ENCODE measurements around the gene AKT3.
A peak's percentile ranks its signal among the peaks of the same experiment; 100 is the strongest.
"Not testable (repeated sequence)": the region's sequence is repeated elsewhere in the genome, so short reads cannot be mapped to it uniquely, and the experiment has no call there.

AKT3 gene

DNA sequence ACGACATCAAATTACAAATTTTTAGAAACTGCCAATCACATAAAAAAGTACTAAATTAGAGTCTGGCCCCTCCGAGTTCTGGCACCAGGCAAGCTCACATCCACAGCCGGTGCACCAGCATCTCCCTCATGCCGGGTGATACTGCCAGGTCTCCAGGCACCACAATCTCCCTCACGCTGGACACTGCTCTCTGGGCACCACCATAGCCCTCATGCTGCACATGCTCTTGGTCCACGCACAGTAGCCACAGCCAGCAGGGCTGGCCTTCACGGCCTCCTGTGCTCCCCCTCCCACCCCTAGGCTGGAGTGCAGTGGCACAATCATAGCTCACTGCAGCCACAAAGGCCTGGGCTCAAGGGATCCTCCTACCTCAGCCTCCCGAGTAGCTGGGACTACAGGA, 65.5 kb downstream of the AKT3 start:
- no peak for DNase-seq (ENCODE audit: low spot score)

DNA sequence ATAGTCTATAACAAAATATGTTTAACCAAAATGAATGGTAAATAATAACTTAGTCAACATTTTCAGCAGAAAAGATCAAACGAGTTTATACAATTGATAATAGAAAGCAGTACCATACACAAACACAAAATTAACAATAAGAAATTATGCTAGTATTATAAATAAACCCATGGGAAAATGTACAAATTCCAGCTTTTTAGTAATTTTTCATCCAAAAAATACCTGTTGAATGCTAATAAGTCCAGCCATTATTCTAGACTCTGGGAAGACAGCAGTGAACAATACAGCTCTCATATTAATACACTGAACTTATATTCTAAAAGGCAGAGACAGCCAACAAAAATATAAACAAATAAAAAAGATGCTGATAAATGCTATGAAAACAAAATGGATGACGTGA, 66.3 kb downstream of the AKT3 start:
- DNase-seq (ENCODE audit: low spot score): no peak

DNA sequence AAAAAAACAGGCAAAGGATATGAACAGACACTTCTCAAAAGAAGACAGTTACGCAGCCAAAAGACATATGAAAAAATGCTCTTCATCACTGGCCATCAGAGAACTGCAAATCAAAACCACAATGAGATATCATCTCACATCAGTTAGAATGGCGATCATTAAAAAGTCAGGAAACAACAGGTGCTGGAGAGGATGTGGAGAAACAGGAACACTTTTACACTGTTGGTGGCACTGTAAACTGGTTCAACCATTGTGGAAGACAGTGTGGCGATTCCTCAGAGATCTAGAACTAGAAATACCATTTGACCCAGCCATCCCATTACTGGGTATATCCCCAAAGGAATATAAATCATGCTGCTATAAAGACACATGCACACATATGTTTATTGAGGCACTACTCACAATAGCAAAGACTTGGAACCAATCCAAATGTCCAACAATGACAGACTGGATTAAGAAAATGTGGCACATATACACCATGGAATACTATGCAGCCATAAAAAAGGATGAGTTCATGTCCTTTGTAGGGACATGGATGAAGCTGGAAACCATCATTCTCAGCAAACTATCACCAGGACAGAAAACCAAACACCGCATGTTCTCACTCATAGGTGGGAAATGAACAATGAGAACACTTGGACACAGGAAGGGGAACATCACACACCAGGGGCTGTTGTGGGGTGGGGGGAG, 77.5 kb downstream of the AKT3 start:
- DNase-seq (ENCODE audit: low spot score): not testable (repeated sequence)

DNA sequence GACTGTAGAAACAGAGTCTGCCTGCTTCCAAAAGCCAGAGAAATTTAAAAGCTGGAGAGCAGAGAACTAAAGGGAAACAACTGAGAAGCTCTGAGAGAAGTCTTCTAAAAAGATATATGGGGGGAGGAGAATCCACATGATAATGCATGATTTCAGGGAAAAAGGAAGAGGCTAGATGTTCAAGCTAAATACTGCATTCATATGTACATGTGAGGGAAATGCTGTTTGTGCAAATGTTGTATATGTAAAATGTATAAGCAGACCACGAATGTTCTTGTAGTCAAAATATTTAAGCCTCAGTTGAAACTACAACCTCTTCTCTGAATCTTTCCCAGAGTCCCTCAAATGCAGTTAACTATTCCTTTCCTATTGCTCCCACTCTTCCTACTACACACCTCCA, 79.2 kb downstream of the AKT3 start:
- DNase-seq (ENCODE audit: low spot score): no peak

DNA sequence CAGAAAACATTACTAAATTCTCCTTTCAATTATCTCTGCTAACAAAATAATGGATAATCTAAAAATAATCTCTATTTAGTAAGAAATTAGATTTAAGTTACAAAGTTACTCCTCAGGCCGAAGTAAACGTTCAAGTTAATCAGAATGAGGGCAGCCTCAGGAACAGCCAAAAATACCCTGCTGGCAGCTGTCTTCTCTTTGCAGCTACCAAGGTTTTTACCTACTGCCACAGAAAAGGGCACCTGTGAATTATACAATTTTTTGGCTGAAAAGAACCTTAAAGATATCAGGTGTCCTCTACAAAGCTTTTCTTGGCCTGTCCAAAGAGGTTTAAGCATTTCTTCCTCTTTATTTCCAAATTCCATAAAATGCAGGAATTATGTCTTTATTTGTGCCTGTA, 84.4 kb downstream of the AKT3 start:
- no peak for DNase-seq (ENCODE audit: low spot score)

DNA sequence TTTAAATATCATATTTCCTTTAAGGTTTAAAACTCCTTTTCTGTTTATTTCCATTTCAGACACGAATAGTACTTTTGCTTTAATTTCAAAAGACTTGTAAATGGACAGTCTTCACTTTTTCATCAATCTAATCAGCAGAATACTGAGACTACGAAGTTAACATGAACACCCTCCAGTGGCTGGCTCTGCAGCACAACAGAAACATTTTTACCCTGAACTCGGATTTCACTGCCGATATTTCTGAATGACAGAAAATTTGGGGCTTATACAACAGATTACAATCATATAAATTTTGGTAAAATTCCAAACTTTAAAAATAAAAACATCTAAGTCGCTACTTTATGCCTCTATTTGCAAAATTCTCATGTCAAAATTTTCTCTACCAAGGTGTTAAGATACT, 86.2 kb downstream of the AKT3 start:
- no peak for DNase-seq (ENCODE audit: low spot score)

DNA sequence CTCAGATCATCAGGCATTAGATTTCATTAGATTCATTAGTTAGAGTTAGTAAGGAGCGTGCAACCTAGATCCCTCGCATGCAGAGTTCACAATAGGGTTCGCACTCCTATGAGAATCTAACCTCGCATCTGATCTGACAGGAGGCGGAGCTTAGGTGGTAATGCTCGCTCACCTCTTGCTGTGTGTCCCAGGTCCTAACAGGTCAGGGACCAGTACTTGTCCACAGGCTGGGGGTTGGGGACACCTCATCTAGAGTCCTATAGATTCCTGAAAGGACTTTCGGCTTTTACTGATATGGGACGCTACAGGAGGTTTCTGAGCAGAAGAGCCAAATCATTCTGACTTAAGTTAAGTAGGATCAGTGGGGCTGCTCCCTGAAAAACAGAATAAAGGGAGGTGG, 91.4 kb downstream of the AKT3 start:
- no peak for DNase-seq (ENCODE audit: low spot score)

DNA sequence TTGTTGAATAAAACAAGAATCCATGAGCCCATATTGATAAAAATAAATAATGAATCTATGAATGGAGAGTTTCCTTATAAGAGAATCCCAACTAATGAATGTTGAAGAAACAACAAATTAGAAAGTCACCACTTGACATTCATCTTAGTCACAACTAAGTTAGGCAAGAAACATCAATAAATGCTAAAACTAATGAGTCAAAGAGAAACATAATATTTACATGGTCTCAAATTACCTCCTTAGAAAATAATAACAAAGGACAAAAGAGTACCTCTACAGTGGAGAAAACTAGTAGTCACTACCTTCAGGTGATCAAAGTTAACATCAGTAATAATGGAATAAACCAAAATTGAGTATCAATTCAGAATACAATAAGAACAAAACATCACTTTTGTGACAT, 93.5 kb downstream of the AKT3 start:
- no peak for DNase-seq (ENCODE audit: low spot score)

DNA sequence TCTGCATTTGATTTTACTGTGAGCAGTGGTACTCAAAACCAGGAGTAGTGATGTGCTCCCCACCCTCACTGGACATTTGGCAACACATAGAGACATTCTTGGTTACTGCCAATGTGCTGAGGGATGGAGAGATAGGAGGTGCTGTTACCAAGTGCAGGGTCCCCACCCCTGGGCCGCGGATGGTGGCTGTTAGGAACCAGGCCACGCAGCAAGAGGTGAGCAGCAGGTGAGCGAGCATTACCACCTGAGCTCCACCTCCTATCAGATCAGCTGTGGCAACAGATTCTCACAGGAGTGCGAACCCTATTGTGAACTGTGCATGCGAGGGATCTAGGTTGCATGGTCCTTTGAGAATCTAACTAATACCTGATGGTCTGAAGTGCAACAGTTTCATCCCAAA, 95.7 kb downstream of the AKT3 start:
- DNase-seq (ENCODE audit: low spot score): no peak

DNA sequence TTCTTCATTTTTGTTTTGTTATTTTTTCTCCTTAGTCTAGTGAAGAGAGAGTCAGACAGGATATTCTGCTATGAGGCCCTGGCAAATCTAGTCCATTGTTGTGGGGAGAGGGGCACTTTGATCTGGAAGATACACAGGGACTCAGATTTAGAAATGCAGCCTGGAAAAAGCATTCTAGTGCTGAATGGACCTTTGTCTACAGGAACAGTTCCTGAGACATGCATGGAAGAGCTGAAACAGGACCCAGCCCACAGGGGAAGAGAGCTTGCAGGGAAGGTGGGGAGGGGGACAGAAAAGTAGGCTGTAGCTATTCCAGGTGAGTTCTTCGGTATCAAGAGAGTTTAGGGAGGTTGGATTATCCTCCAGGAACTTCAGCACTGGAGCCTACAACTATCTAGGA, 98.5 kb downstream of the AKT3 start:
- DNase-seq (ENCODE audit: low spot score): no peak

DNA sequence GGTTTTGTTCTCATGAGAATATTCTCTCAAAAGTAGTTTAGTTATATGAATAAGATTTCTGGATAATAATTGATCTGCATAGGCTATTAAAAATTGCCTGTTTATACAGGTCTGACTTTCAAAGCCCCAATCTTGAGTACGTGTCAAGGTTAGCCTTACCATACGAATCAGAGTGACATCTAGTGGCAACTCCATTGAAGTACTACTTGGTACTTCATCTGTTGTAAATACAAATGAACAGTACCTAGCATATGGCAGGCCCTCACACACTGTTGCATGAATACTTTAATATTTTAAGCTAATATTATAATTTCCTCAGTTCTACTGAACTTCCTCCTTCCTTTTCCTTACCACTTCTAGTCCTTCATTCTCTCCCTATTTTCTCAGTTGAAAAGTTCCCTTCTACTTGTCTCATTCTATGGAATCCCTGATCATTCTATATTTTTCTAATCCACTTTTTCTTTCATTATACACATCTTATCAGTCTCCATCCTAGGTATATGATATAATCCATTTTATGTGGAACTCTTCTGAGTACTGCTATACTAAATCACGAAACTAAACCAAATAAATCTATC, 101.2 kb downstream of the AKT3 start:
- DNase-seq (ENCODE audit: low spot score): peak; percentile 94

DNA sequence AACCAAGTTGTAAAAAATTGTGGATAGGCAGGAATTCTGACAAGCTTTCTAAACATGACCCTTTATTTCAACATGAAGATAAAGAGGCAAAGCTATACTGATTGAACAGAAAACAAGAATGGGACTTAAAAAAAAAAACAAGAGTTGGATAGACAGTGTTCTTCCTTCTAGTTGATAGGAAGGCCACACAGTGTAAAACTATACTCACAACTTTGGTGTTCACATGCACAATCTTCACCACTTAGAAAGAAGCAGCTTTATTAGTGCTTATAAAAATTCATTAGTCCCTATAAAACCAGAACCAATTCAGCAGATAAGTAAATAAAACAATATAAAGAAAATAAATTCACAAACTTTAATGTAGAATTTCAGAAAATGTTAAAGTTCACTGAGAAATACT, 101.8 kb downstream of the AKT3 start:
- DNase-seq (ENCODE audit: low spot score): no peak

DNA sequence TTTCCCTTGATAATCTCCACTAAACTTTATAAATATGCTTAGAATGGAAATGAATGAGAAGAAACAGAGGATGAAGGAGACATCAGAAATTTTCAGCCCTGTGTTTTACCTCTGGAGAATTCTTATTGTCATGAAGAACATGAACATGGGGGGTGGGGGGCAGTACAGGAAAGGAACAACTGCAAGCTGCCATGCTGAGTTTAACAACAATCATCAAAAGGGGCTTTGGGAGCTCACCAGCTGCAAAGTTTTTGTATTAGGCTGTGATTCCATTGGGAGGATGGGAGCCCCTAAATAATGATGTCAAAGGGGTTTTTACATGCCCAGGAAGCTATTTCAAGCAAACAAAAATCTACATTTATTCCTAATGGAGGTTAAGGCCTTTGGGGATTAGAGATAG, 103.3 kb downstream of the AKT3 start:
- DNase-seq (ENCODE audit: low spot score): no peak

DNA sequence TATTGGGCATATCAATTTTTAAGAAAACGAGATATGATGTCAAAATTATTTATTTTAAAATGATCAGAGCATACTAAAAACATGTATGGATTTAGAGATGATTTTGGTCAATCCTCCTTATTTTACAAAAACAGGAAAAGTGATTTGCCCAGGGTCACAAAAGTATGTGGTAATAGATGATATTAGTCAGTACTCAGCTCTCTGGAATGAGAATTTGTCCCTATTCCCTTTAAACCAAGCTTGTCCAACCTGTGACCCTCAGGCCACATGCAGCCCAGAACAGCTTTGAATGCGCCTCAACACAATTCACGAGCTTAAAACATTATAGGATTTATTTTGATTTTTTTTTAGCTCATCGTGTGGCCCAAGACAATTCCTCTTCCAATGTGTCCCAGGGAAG, 104.7 kb downstream of the AKT3 start:
- DNase-seq (ENCODE audit: low spot score): no peak

DNA sequence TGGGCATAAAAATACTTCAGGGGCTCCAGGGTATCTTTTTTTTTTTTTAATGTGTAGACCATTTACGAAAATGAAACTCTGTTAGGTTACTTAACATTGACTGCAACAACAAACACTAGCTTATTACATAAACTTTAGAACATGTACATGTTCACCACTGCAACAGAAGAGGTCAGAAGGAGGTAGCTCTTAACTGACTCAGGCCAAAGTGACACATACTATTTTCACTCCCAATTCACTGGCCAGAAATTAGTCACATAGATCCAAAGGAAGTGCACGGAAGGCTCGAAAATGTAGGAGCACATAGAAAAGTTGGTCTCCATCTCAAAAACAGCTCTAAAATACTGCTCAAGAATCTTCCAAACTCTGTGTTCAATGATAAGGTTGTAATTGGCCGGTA, 107.2 kb downstream of the AKT3 start:
- no peak for DNase-seq (ENCODE audit: low spot score)

DNA sequence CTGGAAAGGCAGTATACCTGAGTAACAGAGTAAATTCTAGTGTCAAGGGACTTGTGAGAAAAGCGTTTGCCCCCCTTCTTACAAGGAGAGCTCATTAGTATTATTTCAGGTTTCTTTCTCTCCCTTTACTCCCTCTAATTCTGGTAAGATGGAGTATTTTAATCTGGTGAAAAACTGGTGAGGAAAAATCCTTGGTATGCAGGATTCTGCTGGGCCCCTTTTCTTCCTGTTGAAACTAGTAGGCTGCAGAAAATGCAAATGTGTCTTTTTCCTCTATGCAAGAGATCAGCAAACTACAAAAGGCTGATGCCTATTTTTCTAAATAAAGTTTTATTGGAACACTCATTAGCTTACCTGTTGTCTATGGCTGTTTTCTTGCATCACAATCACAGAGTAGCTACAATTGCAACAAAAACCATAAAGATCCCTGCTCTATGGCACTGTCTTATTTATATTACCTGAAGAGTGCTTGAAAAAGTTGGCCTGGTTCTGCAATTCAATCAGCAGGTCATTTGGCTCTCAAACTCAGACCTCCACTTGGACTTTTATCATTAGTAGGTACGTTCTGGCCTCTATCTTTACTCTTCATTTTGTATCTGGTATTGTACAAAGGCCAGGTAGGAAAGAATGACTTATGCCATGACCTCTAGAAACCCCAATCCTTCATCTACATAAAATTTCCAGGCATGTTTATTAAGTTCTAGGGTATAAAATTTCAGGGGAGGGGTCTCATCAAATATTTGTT, 109.6 kb downstream of the AKT3 start:
- DNase-seq (ENCODE audit: low spot score): no peak

DNA sequence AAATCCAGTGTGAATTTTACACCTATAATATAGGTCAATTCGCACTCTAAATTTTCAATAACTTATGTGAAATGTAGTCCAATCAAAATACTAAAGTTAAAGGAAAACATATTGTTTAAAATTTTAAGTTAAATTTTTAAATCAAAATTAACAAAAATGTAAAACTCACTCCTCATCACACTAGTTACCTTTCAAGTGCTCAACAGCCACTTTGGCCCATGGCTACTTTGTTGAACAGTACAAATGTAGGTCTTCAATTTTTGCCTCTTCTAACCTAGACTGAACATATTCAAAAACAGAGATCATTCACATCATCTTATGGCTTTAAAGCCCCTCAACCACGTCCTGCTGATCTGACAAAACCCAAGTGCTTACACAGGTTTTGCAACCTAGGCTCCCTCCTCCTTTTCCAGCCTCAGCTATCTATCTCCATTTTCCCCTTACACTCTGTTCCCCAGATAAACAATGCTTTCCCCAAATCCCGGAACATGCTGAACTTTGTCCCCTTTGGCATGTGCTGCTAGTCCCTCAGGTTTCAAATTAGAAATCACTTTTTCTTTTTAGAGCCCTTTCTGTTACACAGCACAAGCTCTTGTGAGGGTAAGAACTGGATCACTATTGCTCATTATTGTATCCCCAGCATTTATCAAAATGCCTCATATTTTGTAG, 110.6 kb downstream of the AKT3 start:
- no peak for DNase-seq (ENCODE audit: low spot score)

DNA sequence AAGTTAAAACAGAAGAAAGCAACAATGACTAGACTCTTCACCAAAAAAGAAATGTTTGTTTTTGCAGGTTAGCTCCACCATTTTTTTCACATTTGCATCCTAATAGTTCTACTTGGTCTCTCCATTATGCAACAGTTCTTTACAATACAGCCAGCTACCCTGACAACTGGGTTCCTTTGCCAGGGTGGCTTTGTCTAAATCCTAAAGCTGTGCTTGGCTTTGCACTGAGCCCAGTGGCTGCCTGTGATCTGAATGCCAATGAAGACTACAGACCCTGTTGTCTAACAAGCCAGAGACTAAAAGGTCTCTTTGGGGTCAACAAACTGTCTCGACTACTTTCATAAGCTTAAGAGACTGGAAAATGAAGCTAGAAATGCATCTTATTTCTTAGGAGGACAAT, 112.0 kb downstream of the AKT3 start:
- DNase-seq (ENCODE audit: low spot score): peak; percentile 87

DNA sequence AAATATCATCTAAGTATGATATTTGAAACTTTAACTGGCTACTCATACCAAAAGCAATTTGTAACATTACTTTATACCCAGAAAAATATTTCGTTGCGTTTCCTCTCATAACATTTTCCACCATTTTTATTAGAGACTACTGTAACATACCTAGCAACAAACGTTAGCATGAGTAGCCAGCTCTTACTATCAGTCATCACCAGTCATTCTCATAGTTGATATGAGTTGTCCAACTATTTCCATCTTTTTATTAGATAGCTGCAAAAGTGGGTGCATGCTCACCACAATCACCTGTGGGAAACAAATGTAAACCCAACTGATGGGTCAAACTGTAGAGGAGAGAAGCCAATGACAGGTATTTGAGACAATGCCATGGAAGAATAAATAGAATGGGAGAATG, 114.6 kb downstream of the AKT3 start:
- no peak for DNase-seq (ENCODE audit: low spot score)

DNA sequence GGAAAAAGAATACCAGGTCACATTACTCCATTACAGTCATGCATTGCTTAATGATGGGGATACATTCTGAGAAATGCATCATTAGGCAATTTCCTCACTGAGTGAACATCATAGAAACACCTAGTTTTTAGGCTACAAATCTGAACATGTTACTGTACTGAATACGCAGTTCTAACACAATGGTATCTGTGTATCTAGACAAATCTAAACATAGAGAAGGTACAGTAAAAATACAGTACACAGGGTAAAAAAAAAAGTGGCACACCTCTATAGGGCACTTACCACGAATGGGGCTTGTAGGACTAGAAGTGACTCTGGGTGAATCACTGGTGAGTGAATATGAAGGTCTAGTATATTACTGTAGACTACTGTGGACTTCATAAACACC, 115.7 kb downstream of the AKT3 start:
- no peak for DNase-seq (ENCODE audit: low spot score)

DNA sequence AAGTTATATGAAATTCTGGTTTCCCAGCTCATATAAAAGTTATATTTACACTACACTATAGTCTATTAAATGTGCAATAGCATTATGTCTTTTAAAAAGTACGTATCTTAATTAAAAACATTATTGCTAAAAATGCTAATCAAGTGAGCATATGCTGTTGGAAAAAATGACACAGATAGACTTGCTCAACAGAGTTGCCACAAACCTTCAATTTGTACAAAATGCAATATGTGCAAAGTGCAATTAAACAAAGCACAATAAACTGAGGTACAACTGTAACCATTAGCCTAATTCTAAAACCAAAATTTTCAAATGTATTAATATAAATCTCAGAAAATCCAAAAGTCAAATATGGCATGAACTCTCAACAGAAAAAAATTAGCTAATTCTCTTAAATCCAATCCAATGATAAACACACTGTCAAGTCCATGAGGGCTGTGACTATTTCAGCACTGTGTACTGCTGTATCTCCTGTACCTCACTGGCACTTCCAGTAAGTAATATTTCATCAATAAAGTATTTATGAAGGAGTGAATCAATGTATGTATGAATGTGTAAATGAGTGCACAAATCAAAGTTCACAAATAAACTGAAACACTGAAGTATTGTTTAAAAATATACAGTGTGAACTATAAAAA, 116.3 kb downstream of the AKT3 start:
- no peak for DNase-seq (ENCODE audit: low spot score)

DNA sequence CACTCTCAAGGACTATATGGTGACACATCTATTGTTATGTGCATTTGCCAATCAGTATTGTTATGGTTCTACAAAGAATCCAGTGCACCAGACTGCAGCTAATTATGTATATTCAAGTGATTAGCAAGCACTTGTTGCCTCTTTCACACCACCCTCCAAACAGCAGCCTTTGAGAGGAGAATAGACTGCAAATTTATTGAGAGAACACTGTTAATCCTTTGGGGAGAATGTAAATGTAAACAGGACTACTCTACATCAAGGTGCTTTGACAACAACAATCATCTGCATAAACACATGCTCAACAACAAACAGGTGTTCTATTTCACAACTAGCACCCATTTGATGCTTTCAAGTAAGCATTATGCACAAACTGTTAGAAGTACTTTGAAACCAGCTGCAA, 117.4 kb downstream of the AKT3 start:
- no peak for DNase-seq (ENCODE audit: low spot score)

Data from pons (tissue), 1 donor.